Fibroblast of lung (primary cell): Measurements from ENCODE around the gene RFX2. TPM values are rescaled to one million over a fixed set of nuclear protein-coding genes. Genes with fewer than 3 reads are reported as not detected.
A peak's percentile ranks its signal among the peaks of the same experiment; 100 is the strongest.

Experiments used
- DNase-seq, 2 donors: peaks; one replicate each; pipeline versions ENCODE4 v3.0.0 to v3.0.0-alpha.2; 2010; ENCODE audit warnings: low read depth in 2 of 2
- H2AFZ ChIP-seq: 2 replicates; pipeline ENCODE4 v1.5.1; 2012; ENCODE audit warnings: low read length, control low read depth, inconsistent platforms
- H3K27ac ChIP-seq: 2 replicates; pipeline ENCODE4 v1.5.1; 2011; ENCODE audit warnings: low read length, control low read depth; ENCODE audit not compliant: insufficient read depth
- H3K27me3 ChIP-seq: 2 replicates; pipeline ENCODE4 v1.5.1; 2011; ENCODE audit warnings: mild to moderate bottlenecking, low read length; ENCODE audit not compliant: control insufficient read depth, insufficient read depth
- H3K36me3 ChIP-seq: 2 replicates; pipeline ENCODE4 v1.5.1; 2011; ENCODE audit warnings: low read length; ENCODE audit not compliant: control insufficient read depth, insufficient read depth
- H3K4me1 ChIP-seq: 2 replicates; pipeline ENCODE4 v1.5.1; 2011; ENCODE audit warnings: low read length; ENCODE audit not compliant: control insufficient read depth, insufficient read depth; ENCODE audit errors: extremely low read depth
- H3K4me2 ChIP-seq: 2 replicates; pipeline ENCODE4 v1.5.1; 2011; ENCODE audit warnings: low read length, control low read depth; ENCODE audit not compliant: insufficient read depth; ENCODE audit errors: extremely low read depth
- H3K4me3 ChIP-seq, 4 experiments: fragments of 200-600 bp in 1 of 4; sonication (generic) in 1 of 4; replicated peaks in 1 of 4; 2 replicates each; pipeline ENCODE4 v1.5.1; 2011 to 2016; ENCODE audit warnings: low read length in 4 of 4, low read depth in 3 of 4, mild to moderate bottlenecking in 3 of 4, control low read depth in 2 of 4, inconsistent platforms in 1 of 4, mixed read lengths in 1 of 4; ENCODE audit not compliant: insufficient read depth in 1 of 4; ENCODE audit errors: control extremely low read depth in 1 of 4
- H3K79me2 ChIP-seq: 2 replicates; pipeline ENCODE4 v1.5.1; 2012; ENCODE audit warnings: mild to moderate bottlenecking, low read length, inconsistent platforms; ENCODE audit not compliant: control insufficient read depth, insufficient read depth
- H3K9ac ChIP-seq: 2 replicates; pipeline ENCODE4 v1.5.1; 2011; ENCODE audit warnings: mild to moderate bottlenecking, low read length, control low read depth; ENCODE audit not compliant: insufficient read depth
- H3K9me3 ChIP-seq: 2 replicates; pipeline ENCODE4 v1.5.1; 2012; ENCODE audit warnings: low read depth, low read length; ENCODE audit not compliant: control insufficient read depth, insufficient read depth
- H4K20me1 ChIP-seq: 2 replicates; pipeline ENCODE4 v1.5.1; 2011; ENCODE audit warnings: low read length; ENCODE audit not compliant: control insufficient read depth, insufficient read depth; ENCODE audit errors: extremely low read depth
- CTCF ChIP-seq, 2 donors: IDR thresholded peaks in 1 of 2; conservative IDR thresholded peaks in 1 of 2; 1 replicate in 1 of 2; 2 replicates in 1 of 2; pipeline ENCODE4 v1.5.1; 2011 to 2012; ENCODE audit warnings: low read length in 2 of 2, control low read depth in 1 of 2, inconsistent platforms in 1 of 2, low read depth in 1 of 2, mild to moderate bottlenecking in 1 of 2
- EZH2 ChIP-seq: IDR thresholded peaks from 2 replicates; pipeline ENCODE4 v1.5.1; 2012; ENCODE audit warnings: low read length, control low read depth, mild to moderate bottlenecking; ENCODE audit errors: missing control alignments
- polyA plus RNA-seq, 2 donors: library from polyadenylated mRNA; depleted of rRNA in 1 of 2; stranded (reverse) in 1 of 2; unstranded in 1 of 2; fragments of >200 nt; gene quantifications; 2 replicates each; pipeline ENCODE4 v1.2.1, GENCODE V29; 2011 to 2012; ENCODE audit warnings: missing spikeins in 1 of 2
- total RNA-seq: library from RNA; depleted of rRNA; stranded (reverse); fragments of >200 nt; gene quantifications from 2 replicates; pipeline ENCODE4 v1.2.1, GENCODE V29; 2014

Gene RFX2
- total and polyA plus RNA-seq, 2 donors (not counting 1 experiment from before 2014, with no cell fraction given): 2.5 to 9.6 TPM

GRCh38 chr19:5967994-5968430 lies 142.3 kb downstream of the RFX2 start:
- no peaks in the 10 kb centered on the region for H4K20me1 ChIP-seq
- no peak overlapping the region for H3K9ac ChIP-seq
- peaks cover 34% of the 10 kb centered on the region for H3K4me1 ChIP-seq
- H3K4me3 ChIP-seq: no peak overlapping the region
- H3K36me3 ChIP-seq: no peaks in the 10 kb centered on the region
- peak overlapping the region; percentile 2 for H3K4me2 ChIP-seq
- TF ChIP-seq CTCF (conservative IDR thresholded peaks at IDR 0.05 in 1 of 2, IDR thresholded peaks at IDR 0.05 in 1 of 2; ENCODE audit: low read depth in 1 of 2, low read length in 2 of 2) (peak; percentile 84 to 93), EZH2 (no peak)
- peak; percentile 73 to 86 for DNase-seq
- no peaks in the 10 kb centered on the region for H3K27me3 ChIP-seq
- H3K9me3 ChIP-seq: no peaks in the 10 kb centered on the region
- peaks cover 88% of the 10 kb centered on the region for H3K79me2 ChIP-seq
- peak overlapping the region; percentile 8 for H3K27ac ChIP-seq
- no peak overlapping the region for H2AFZ ChIP-seq

GRCh38 chr19:5967571-5967970 lies 142.7 kb downstream of the RFX2 start:
- no peak overlapping the region for H3K4me2 ChIP-seq
- H3K9ac ChIP-seq: no peak overlapping the region
- H3K79me2 ChIP-seq: peaks cover 88% of the 10 kb centered on the region
- H3K27ac ChIP-seq: peak overlapping the region; percentile 72
- DNase-seq: no peak
- H3K9me3 ChIP-seq: no peaks in the 10 kb centered on the region
- no peaks in the 10 kb centered on the region for H3K36me3 ChIP-seq
- H2AFZ ChIP-seq: no peak overlapping the region
- H3K4me3 ChIP-seq: no peak overlapping the region
- H3K4me1 ChIP-seq: peaks cover 36% of the 10 kb centered on the region
- no peaks in the 10 kb centered on the region for H3K27me3 ChIP-seq
- H4K20me1 ChIP-seq: no peaks in the 10 kb centered on the region
- TF ChIP-seq CTCF (conservative IDR thresholded peaks at IDR 0.05 in 1 of 2, IDR thresholded peaks at IDR 0.05 in 1 of 2; ENCODE audit: low read depth in 1 of 2, low read length in 2 of 2) (peak in 1 of 2 donors; percentile 3), EZH2 (no peak)

- H3K36me3 ChIP-seq: no peaks in the 10 kb centered on the region
- no peaks in the 10 kb centered on the region for H4K20me1 ChIP-seq
- DNase-seq: no peak
- H3K4me3 ChIP-seq: peak overlapping the region in 1 of 4 experiments; percentile 17
- H3K27ac ChIP-seq: peak overlapping the region; percentile 72
- peaks cover 88% of the 10 kb centered on the region for H3K79me2 ChIP-seq
- H3K27me3 ChIP-seq: no peaks in the 10 kb centered on the region
- no peak for TF ChIP-seq EZH2
- no peak for TF ChIP-seq CTCF (conservative IDR thresholded peaks at IDR 0.05 in 1 of 2, IDR thresholded peaks at IDR 0.05 in 1 of 2; ENCODE audit: low read depth in 1 of 2, low read length in 2 of 2)
- H3K4me2 ChIP-seq: peak overlapping the region; percentile 75
- H3K4me1 ChIP-seq: peaks cover 42% of the 10 kb centered on the region
- no peak overlapping the region for H3K9ac ChIP-seq
- no peaks in the 10 kb centered on the region for H3K9me3 ChIP-seq
- no peak overlapping the region for H2AFZ ChIP-seq
Measured at GRCh38 chr19:5966941-5967340, 143.4 kb downstream of the RFX2 start.
